Measurements from ENCODE around the gene TBL3. TPM values are rescaled to one million over a fixed set of nuclear protein-coding genes. Genes with fewer than 3 reads are reported as not detected.

TBL3 gene
- total and polyA plus RNA-seq, 9 of the 15 experiments (the other 6 are each of a cell fraction or from before 2014, with no cell fraction given) = 0.97 to 117 (median 24.5) TPM

- TF ChIP-seq, protein P1, sequence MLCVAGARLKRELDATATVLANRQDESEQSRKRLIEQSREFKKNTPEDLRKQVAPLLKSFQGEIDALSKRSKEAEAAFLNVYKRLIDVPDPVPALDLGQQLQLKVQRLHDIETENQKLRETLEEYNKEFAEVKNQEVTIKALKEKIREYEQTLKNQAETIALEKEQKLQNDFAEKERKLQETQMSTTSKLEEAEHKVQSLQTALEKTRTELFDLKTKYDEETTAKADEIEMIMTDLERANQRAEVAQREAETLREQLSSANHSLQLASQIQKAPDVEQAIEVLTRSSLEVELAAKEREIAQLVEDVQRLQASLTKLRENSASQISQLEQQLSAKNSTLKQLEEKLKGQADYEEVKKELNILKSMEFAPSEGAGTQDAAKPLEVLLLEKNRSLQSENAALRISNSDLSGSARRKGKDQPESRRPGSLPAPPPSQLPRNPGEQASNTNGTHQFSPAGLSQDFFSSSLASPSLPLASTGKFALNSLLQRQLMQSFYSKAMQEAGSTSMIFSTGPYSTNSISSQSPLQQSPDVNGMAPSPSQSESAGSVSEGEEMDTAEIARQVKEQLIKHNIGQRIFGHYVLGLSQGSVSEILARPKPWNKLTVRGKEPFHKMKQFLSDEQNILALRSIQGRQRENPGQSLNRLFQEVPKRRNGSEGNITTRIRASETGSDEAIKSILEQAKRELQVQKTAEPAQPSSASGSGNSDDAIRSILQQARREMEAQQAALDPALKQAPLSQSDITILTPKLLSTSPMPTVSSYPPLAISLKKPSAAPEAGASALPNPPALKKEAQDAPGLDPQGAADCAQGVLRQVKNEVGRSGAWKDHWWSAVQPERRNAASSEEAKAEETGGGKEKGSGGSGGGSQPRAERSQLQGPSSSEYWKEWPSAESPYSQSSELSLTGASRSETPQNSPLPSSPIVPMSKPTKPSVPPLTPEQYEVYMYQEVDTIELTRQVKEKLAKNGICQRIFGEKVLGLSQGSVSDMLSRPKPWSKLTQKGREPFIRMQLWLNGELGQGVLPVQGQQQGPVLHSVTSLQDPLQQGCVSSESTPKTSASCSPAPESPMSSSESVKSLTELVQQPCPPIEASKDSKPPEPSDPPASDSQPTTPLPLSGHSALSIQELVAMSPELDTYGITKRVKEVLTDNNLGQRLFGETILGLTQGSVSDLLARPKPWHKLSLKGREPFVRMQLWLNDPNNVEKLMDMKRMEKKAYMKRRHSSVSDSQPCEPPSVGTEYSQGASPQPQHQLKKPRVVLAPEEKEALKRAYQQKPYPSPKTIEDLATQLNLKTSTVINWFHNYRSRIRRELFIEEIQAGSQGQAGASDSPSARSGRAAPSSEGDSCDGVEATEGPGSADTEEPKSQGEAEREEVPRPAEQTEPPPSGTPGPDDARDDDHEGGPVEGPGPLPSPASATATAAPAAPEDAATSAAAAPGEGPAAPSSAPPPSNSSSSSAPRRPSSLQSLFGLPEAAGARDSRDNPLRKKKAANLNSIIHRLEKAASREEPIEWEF (CRISPR knock-in tag; IDR thresholded peaks at IDR 0.05) = no peak
- TF ChIP-seq FOXP1 (CRISPR knock-in tag; IDR thresholded peaks at IDR 0.05) (no peak), CSDE1 (IDR thresholded peaks at IDR 0.05) (no peak), GABPB2 (CRISPR knock-in tag; conservative IDR thresholded peaks at IDR 0.05) (no peak), ARID2 (IDR thresholded peaks at IDR 0.05) (no peak), PTBP1 (IDR thresholded peaks at IDR 0.05; ENCODE audit: low read depth, low read length) (no peak), CAMTA2 (CRISPR knock-in tag; conservative IDR thresholded peaks at IDR 0.05) (no peak), CBFA2T3 (IDR thresholded peaks at IDR 0.05) (no peak), GABPB1 (CRISPR knock-in tag; IDR thresholded peaks at IDR 0.05) (peak; percentile 75), ZBED1 (IDR thresholded peaks at IDR 0.05) (0 out of 2 replicates have a peak, but pooled peaks have one; percentile 47), PCBP1 (IDR thresholded peaks at IDR 0.05; ENCODE audit: low read depth, low read length, poor library complexity, severe bottlenecking) (peak; percentile 50), ZNF431 (CRISPR knock-in tag; IDR thresholded peaks at IDR 0.05) (peak; percentile 62; the same call in 1 of the 2 replicates), BDP1 (IDR thresholded peaks at IDR 0.05; ENCODE audit: insufficient read depth, insufficient read length) (no peak), ZKSCAN1 (IDR thresholded peaks at IDR 0.05; ENCODE audit: low read depth, low read length) (no peak), MYBL2 (IDR thresholded peaks at IDR 0.05; ENCODE audit: low read depth) (no peak), MYBL2 (CRISPR knock-in tag; IDR thresholded peaks at IDR 0.05; ENCODE audit: borderline replicate concordance) (no peak), ZFP36 (IDR thresholded peaks at IDR 0.05; ENCODE audit: low read depth, low read length, partially characterized antibody) (no peak), ZNF121 (CRISPR knock-in tag; conservative IDR thresholded peaks at IDR 0.05) (no peak)
- TF ChIP-seq, protein P2, sequence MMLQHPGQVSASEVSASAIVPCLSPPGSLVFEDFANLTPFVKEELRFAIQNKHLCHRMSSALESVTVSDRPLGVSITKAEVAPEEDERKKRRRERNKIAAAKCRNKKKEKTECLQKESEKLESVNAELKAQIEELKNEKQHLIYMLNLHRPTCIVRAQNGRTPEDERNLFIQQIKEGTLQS (IDR thresholded peaks at IDR 0.05) = no peak
- TF ChIP-seq, protein P2 (CRISPR knock-in tag; conservative IDR thresholded peaks at IDR 0.05) = no peak
- TF ChIP-seq, protein P3, sequence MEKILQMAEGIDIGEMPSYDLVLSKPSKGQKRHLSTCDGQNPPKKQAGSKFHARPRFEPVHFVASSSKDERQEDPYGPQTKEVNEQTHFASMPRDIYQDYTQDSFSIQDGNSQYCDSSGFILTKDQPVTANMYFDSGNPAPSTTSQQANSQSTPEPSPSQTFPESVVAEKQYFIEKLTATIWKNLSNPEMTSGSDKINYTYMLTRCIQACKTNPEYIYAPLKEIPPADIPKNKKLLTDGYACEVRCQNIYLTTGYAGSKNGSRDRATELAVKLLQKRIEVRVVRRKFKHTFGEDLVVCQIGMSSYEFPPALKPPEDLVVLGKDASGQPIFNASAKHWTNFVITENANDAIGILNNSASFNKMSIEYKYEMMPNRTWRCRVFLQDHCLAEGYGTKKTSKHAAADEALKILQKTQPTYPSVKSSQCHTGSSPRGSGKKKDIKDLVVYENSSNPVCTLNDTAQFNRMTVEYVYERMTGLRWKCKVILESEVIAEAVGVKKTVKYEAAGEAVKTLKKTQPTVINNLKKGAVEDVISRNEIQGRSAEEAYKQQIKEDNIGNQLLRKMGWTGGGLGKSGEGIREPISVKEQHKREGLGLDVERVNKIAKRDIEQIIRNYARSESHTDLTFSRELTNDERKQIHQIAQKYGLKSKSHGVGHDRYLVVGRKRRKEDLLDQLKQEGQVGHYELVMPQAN (IDR thresholded peaks at IDR 0.05; ENCODE audit: borderline replicate concordance) = peak; percentile 23; the same call in 1 of the 2 replicates
Observed at GRCh38 chr16:1942810-1943726, 28.8 kb upstream of the TBL3 start, which contains the start of gene MSRB1 (continued).
